H1 (cell line): ENCODE measurements around the gene IL17RD. TPM values are rescaled to one million over a fixed set of nuclear protein-coding genes. Genes with fewer than 3 reads are reported as not detected.

Experiments
- CTCF ChIA-PET: fragments of 300-600 bp; sonication (Branson Sonifier 250); formaldehyde crosslinking; loops from one replicate; lab custom pipeline; 2021; ENCODE audit not compliant: partially characterized antibody; lab: Charles Lee
- POLR2A ChIA-PET: fragments of 300-600 bp; sonication (Branson Sonifier 250); formaldehyde crosslinking; loops from one replicate; lab custom pipeline; 2021; ENCODE audit warnings: inconsistent platforms; ENCODE audit not compliant: partially characterized antibody; lab: Charles Lee
- DNase-seq, 2 experiments: peaks; one replicate each; pipeline versions ENCODE4 v3.0.0 to v3.0.0-alpha.2; 2010 to 2022; ENCODE audit warnings: low spot score in 2 of 2, low read depth in 1 of 2, mixed read lengths in 1 of 2
- FAIRE-seq: peaks from 2 replicates; lab custom pipeline; 2011; peaks lifted over from hg19 to GRCh38; lab: Jason Lieb, UNC
- H2AFZ ChIP-seq: 2 replicates; pipeline ENCODE4 v1.8.1; 2012; ENCODE audit warnings: low read length, inconsistent platforms
- H2AK5ac ChIP-seq: 2 replicates; pipeline ENCODE4 v1.6.1; 2013; ENCODE audit warnings: low read depth, low read length
- H2BK120ac ChIP-seq: replicated peaks from 2 replicates; pipeline ENCODE3; 2013; ENCODE audit warnings: low read depth, low read length, inconsistent platforms
- H2BK12ac ChIP-seq: 2 replicates; pipeline ENCODE4 v1.6.1; 2013; ENCODE audit warnings: low read depth, low read length
- H2BK15ac ChIP-seq: 2 replicates; pipeline ENCODE4 v1.6.1; 2013; ENCODE audit warnings: low read length
- H2BK20ac ChIP-seq: 2 replicates; pipeline ENCODE4 v1.6.1; 2013; ENCODE audit warnings: low read length
- H2BK5ac ChIP-seq: 2 replicates; pipeline ENCODE4 v1.6.1; 2013; ENCODE audit warnings: low read depth, low read length
- H3K14ac ChIP-seq: 2 replicates; pipeline ENCODE4 v1.6.1; 2013; ENCODE audit warnings: inconsistent platforms; ENCODE audit not compliant: insufficient read length
- H3K18ac ChIP-seq: 2 replicates; pipeline ENCODE4 v1.6.1; 2013; ENCODE audit warnings: low read length; ENCODE audit errors: extremely low read depth
- H3K23ac ChIP-seq: 2 replicates; pipeline ENCODE4 v1.6.1; 2013; ENCODE audit warnings: inconsistent platforms; ENCODE audit not compliant: insufficient read length
- H3K23me2 ChIP-seq: 2 replicates; pipeline ENCODE4 v1.6.1; 2013; ENCODE audit warnings: low read depth, low read length
- H3K27ac ChIP-seq: 2 replicates; pipeline ENCODE4 v1.6.1; 2011; ENCODE audit warnings: low read depth, low read length, inconsistent platforms
- H3K27me3 ChIP-seq, 4 experiments: replicated peaks in 1 of 4; 1 replicate in 1 of 4; 2 replicates in 3 of 4; pipeline versions ENCODE4 v1.6.1 to v1.8.1; 2011 to 2013; ENCODE audit warnings: low read length in 3 of 4, mild to moderate bottlenecking in 3 of 4, inconsistent platforms in 2 of 4, mixed read lengths in 2 of 4, moderate library complexity in 1 of 4; ENCODE audit not compliant: control insufficient read depth in 3 of 4, insufficient read depth in 3 of 4; ENCODE audit errors: extremely low read depth in 1 of 4
- H3K36me3 ChIP-seq, 4 experiments: 2 replicates each; pipeline versions ENCODE4 v1.6.1 to v1.8.1; 2011 to 2013; ENCODE audit warnings: mild to moderate bottlenecking in 4 of 4, low read length in 3 of 4, moderate library complexity in 2 of 4, control low read depth in 1 of 4, inconsistent platforms in 1 of 4; ENCODE audit not compliant: insufficient read depth in 4 of 4, control insufficient read depth in 2 of 4
- H3K4ac ChIP-seq: replicated peaks from 2 replicates; pipeline ENCODE3; 2013; ENCODE audit warnings: low read length, low read depth, mixed read lengths, inconsistent platforms; ENCODE audit not compliant: insufficient read length
- H3K4me1 ChIP-seq, 4 experiments: replicated peaks in 1 of 4; 1 replicate in 1 of 4; 2 replicates in 3 of 4; pipeline versions ENCODE4 v1.6.1 to v1.8.1; 2011 to 2013; ENCODE audit warnings: low read length in 3 of 4, inconsistent platforms in 2 of 4, mixed read lengths in 1 of 4; ENCODE audit not compliant: insufficient read depth in 4 of 4, control insufficient read depth in 3 of 4
- H3K4me2 ChIP-seq, 2 experiments: 2 replicates each; pipeline versions ENCODE4 v1.6.1 to v1.8.1; 2011 to 2013; ENCODE audit warnings: low read depth in 2 of 2, low read length in 2 of 2, control low read depth in 1 of 2, inconsistent platforms in 1 of 2, mild to moderate bottlenecking in 1 of 2; ENCODE audit not compliant: insufficient read depth in 1 of 2
- H3K4me3 ChIP-seq, 4 experiments: fragments of 200-600, 300-600 bp in 1 of 4; sonication (generic), shearing (Covaris generic), sonication (Bioruptor Twin) in 1 of 4; 2 replicates each; pipeline versions ENCODE4 v1.5.1 to v1.8.1; 2011 to 2016; ENCODE audit warnings: low read length in 4 of 4, low read depth in 3 of 4, control low read depth in 2 of 4, inconsistent platforms in 2 of 4, mild to moderate bottlenecking in 2 of 4, mixed read lengths in 1 of 4, moderate library complexity in 1 of 4; ENCODE audit not compliant: insufficient read depth in 2 of 4; ENCODE audit errors: extremely low read depth in 1 of 4
- H3K56ac ChIP-seq: replicated peaks from 2 replicates; pipeline ENCODE3; 2013; ENCODE audit warnings: low read depth, mild to moderate bottlenecking, mixed read lengths, low read length, inconsistent platforms; ENCODE audit not compliant: insufficient read length
- H3K79me1 ChIP-seq: 2 replicates; pipeline ENCODE4 v1.6.1; 2013; ENCODE audit warnings: low read depth, low read length, control low read depth
- H3K79me2 ChIP-seq, 2 experiments: 2 replicates each; pipeline versions ENCODE4 v1.6.1 to v1.8.1; 2012 to 2013; ENCODE audit warnings: low read length in 2 of 2, mild to moderate bottlenecking in 2 of 2, inconsistent platforms in 1 of 2; ENCODE audit not compliant: insufficient read depth in 2 of 2, control insufficient read depth in 1 of 2
- H3K9ac ChIP-seq, 4 experiments: replicated peaks in 1 of 4; 1 replicate in 1 of 4; 2 replicates in 3 of 4; pipeline versions ENCODE4 v1.6.1 to v1.8.1; 2011 to 2013; ENCODE audit warnings: low read depth in 3 of 4, low read length in 3 of 4, control low read depth in 2 of 4, mild to moderate bottlenecking in 2 of 4, moderate library complexity in 2 of 4, inconsistent platforms in 1 of 4; ENCODE audit errors: extremely low read depth in 1 of 4
- H3K9me3 ChIP-seq, 2 experiments: 2 replicates each; pipeline versions ENCODE4 v1.6.1 to v1.8.1; 2012 to 2013; ENCODE audit warnings: mild to moderate bottlenecking in 2 of 2, moderate library complexity in 2 of 2, control low read depth in 1 of 2, inconsistent platforms in 1 of 2, low read depth in 1 of 2, low read length in 1 of 2, mixed read lengths in 1 of 2; ENCODE audit not compliant: insufficient read depth in 2 of 2
- H4K20me1 ChIP-seq, 2 experiments: replicated peaks in 1 of 2; 2 replicates each; pipeline versions ENCODE3 to v1.8.1; 2011 to 2013; ENCODE audit warnings: inconsistent platforms in 2 of 2, low read length in 2 of 2, mild to moderate bottlenecking in 1 of 2; ENCODE audit not compliant: insufficient read depth in 2 of 2, control insufficient read depth in 1 of 2
- H4K5ac ChIP-seq: 2 replicates; pipeline ENCODE4 v1.6.1; 2013; ENCODE audit warnings: low read length, low read depth, mixed read lengths, inconsistent platforms; ENCODE audit not compliant: insufficient read length
- H4K8ac ChIP-seq: 2 replicates; pipeline ENCODE4 v1.8.0; 2013; ENCODE audit warnings: mild to moderate bottlenecking, moderate library complexity, low read length, inconsistent platforms; ENCODE audit not compliant: insufficient read depth; ENCODE audit errors: extremely low read depth
- H4K91ac ChIP-seq: replicated peaks from 2 replicates; pipeline ENCODE3; 2013; ENCODE audit warnings: low read length, mixed read lengths, inconsistent platforms; ENCODE audit not compliant: insufficient read length
- ASH2L ChIP-seq: fragments of 200-600, 300-600 bp; sonication (generic); IDR thresholded peaks from one replicate; pipeline ENCODE4 v1.7.1; 2017; ENCODE audit warnings: low read length
- CBX5 ChIP-seq: fragments of 300-800, 300-1000 bp; sonication (generic); IDR thresholded peaks from 2 replicates; pipeline ENCODE4 v1.7.1; 2016; ENCODE audit warnings: antibody characterized with exemption, low read length, low read depth
- EZH2 ChIP-seq: fragments of 200-600 bp; sonication (generic); IDR thresholded peaks from 2 replicates; pipeline ENCODE4 v1.7.1; 2012; ENCODE audit warnings: low read depth, mild to moderate bottlenecking, moderate library complexity, low read length, inconsistent platforms; ENCODE audit not compliant: severe bottlenecking
- KDM1A ChIP-seq: fragments of 200-600, 300-600 bp; sonication (generic); IDR thresholded peaks from 2 replicates; pipeline ENCODE4 v1.7.1; 2016; ENCODE audit warnings: mild to moderate bottlenecking, low read length, borderline replicate concordance
- POU5F1 ChIP-seq: IDR thresholded peaks from 2 replicates; pipeline ENCODE4 v1.6.1; 2011; ENCODE audit warnings: low read depth, mild to moderate bottlenecking, low read length, moderate library complexity
- RBBP5 ChIP-seq: IDR thresholded peaks from 2 replicates; pipeline ENCODE4 v1.7.1; 2012; ENCODE audit warnings: low read depth, mild to moderate bottlenecking, inconsistent platforms, low read length, moderate library complexity, borderline replicate concordance
- RFX5 ChIP-seq: IDR thresholded peaks from 2 replicates; pipeline ENCODE4 v1.6.1; 2011; ENCODE audit warnings: low read depth, low read length, improper control_type of control experiment, borderline replicate concordance
- SP1 ChIP-seq: IDR thresholded peaks from 2 replicates; pipeline ENCODE4 v1.6.1; 2011; ENCODE audit warnings: low read depth, low read length
- WGBS, 2 experiments: shearing (Covaris generic) in 1 of 2; methylation state at CpG; one replicate each; pipeline versions ENCODE4 v1.1.6 to v1.1.7; 2013 to 2015; ENCODE audit warnings: low lambda C conversion rate in 2 of 2, mixed read lengths in 2 of 2, inconsistent platforms in 1 of 2, low coverage in 1 of 2, missing lambda C conversion rate in 1 of 2; ENCODE audit not compliant: insufficient replicate concordance in 2 of 2, insufficient coverage in 1 of 2, insufficient read length in 1 of 2; ENCODE audit errors: extremely low coverage in 1 of 2, missing lambda C conversion rate in 1 of 2; 5-methylcytosine and 5-hydroxymethylcytosine counted together
- polyA plus RNA-seq, 7 experiments: library from polyadenylated mRNA; depleted of rRNA in 3 of 7; stranded (reverse) in 5 of 7; unstranded in 2 of 7; fragments of >200 nt in 5 of 7; fragments of 200-250 nt in 2 of 7; gene quantifications; 1 replicate in 5 of 7; 2 replicates in 1 of 7; 4 replicates in 1 of 7; pipeline versions ENCODE4 v1.2.1 to v1.2.3, GENCODE V29; 2011 to 2013; ENCODE audit warnings: missing spikeins in 2 of 7, mixed read lengths in 2 of 7
- total RNA-seq: library from RNA; stranded (reverse); fragmentation: NEBNext Ultra II Directional; extraction: Animal tissue kit (Norgen Biotek cat#: 25700); gene quantifications from 2 replicates; pipeline ENCODE4 v1.2.1, GENCODE V29; 2021
- TF ChIP-seq, protein P1 (sequence below): IDR thresholded peaks from 2 replicates; pipeline ENCODE4 v1.6.1; 2012; ENCODE audit warnings: low read length, inconsistent platforms

The IL17RD gene
- total and polyA plus RNA-seq, 2 of the 8 experiments (the other 6 are each of a cell fraction or from before 2014, with no cell fraction given): 10.9 to 48.9 TPM

DNA sequence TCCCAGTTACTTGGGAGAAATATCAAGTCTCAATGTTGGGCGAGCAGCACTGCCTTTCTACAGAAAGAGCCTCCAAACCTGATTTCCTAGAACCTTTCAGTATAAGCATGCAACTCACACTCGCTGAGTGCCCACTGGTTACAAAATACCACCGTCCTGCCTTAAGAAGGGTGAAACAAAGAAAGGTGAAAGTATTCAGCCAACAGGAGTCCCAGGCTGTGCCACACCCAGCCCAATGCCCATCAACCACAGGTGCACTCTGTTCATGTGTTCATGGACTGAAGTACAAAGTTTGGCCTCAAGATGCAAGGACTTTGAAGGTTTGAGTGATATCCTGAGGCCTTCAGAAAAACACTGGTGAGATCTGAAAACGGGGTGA is 34.0 kb downstream of the IL17RD start:
- FAIRE-seq: no peak
- peak in 1 of 2 experiments; percentile 59 for DNase-seq
- no peak overlapping the region for H2BK15ac ChIP-seq
- peak overlapping the region in 3 of 4 experiments; percentile 16 to 33 (median 31); a peak in 2 of 7 replicates for H3K9ac ChIP-seq
- peak overlapping the region; percentile 0 for H3K14ac ChIP-seq
- peak overlapping the region; percentile 80 for H3K27ac ChIP-seq
- H2BK5ac ChIP-seq: peak overlapping the region; percentile 100
- peaks cover 0 to 36% of the 10 kb centered on the region in 2 experiments; a peak in 2 of 4 replicates for H3K79me2 ChIP-seq
- TF ChIP-seq ASH2L (peak; percentile 9), SP1 (no peak), EZH2 (no peak), RBBP5 (0 out of 2 replicates have a peak, but pooled peaks have one; percentile 12), RFX5 (no peak), CBX5 (no peak), POU5F1 (no peak), KDM1A (0 out of 2 replicates have a peak, but pooled peaks have one; percentile 2)
- TF ChIP-seq, protein P1, sequence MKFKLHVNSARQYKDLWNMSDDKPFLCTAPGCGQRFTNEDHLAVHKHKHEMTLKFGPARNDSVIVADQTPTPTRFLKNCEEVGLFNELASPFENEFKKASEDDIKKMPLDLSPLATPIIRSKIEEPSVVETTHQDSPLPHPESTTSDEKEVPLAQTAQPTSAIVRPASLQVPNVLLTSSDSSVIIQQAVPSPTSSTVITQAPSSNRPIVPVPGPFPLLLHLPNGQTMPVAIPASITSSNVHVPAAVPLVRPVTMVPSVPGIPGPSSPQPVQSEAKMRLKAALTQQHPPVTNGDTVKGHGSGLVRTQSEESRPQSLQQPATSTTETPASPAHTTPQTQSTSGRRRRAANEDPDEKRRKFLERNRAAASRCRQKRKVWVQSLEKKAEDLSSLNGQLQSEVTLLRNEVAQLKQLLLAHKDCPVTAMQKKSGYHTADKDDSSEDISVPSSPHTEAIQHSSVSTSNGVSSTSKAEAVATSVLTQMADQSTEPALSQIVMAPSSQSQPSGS: no peak
- no peaks in the 10 kb centered on the region for H3K9me3 ChIP-seq
- H2AFZ ChIP-seq: no peak overlapping the region
- H3K4me1 ChIP-seq: peaks cover 23 to 51% (median 42%) of the 10 kb centered on the region in 4 experiments
- ChIA-PET CTCF (interaction anchor here (0.7 to 2.9 kb wide), 4 partner anchors 30 to 255 kb away, joined by 3 to 11 read pairs (median 3); no protein-coding TSS in a partner anchor), POLR2A (interaction anchor here (0.7 to 6.0 kb wide), 18 partner anchors 8 to 116 kb away, joined by 3 to 62 read pairs (median 4); partner anchors contain the start of genes HESX1 and IL17RD)
- peaks cover 5% of the 10 kb centered on the region for H3K79me1 ChIP-seq
- peak overlapping the region; percentile 97 for H2AK5ac ChIP-seq
- peaks cover 0 to 4% (median 0%) of the 10 kb centered on the region in 4 experiments; a peak in 3 of 7 replicates for H3K27me3 ChIP-seq
- H3K23ac ChIP-seq: no peak overlapping the region
- no peaks in the 10 kb centered on the region for H3K36me3 ChIP-seq
- H2BK12ac ChIP-seq: peak overlapping the region; percentile 98
- peak overlapping the region; percentile 99 for H2BK20ac ChIP-seq
- no peaks in the 10 kb centered on the region for H4K20me1 ChIP-seq
- H3K4ac ChIP-seq: peak overlapping the region; percentile 95
- H4K91ac ChIP-seq: peak overlapping the region; percentile 70
- H3K4me3 ChIP-seq: peak overlapping the region in 1 of 4 experiments; percentile 36; a peak in 2 of 8 replicates
- peak overlapping the region; percentile 99 for H2BK120ac ChIP-seq
- H3K18ac ChIP-seq: peak overlapping the region; percentile 97
- H3K4me2 ChIP-seq: peak overlapping the region; percentile 60 to 61
- peak overlapping the region; percentile 2 for H3K56ac ChIP-seq
- H4K5ac ChIP-seq: peak overlapping the region; percentile 25
- H3K23me2 ChIP-seq: peaks cover 2% of the 10 kb centered on the region; the same call in 1 of the 2 replicates
- 17% methylated on average over 4 of the region's 4 CpGs; no CpG with 5 or more reads in 1 of the 2 experiments for WGBS, 2 experiments
- no peak overlapping the region for H4K8ac ChIP-seq
